Kidney (tissue), 14 donors: ENCODE measurements around the gene TRIM22. TPM values are rescaled to one million over a fixed set of nuclear protein-coding genes. Genes with fewer than 3 reads are reported as not detected.
"Not testable (repeated sequence)": the region's sequence is repeated elsewhere in the genome, so short reads cannot be mapped to it uniquely, and the experiment has no call there.

Experiments used
- DNase-seq, 5 donors: peaks; one replicate each; pipeline ENCODE4 v3.0.0-alpha.2; 2013 to 2020
- FAIRE-seq: peaks from 2 replicates; lab custom pipeline; 2012; peaks lifted over from hg19 to GRCh38; lab: Jason Lieb, UNC
- H3K27ac ChIP-seq, 2 donors: one replicate each; pipeline ENCODE4 v1.7.0; 2013; ENCODE audit warnings: low read depth in 2 of 2, low read length in 2 of 2, inconsistent platforms in 1 of 2
- H3K27me3 ChIP-seq: one replicate; pipeline ENCODE4 v1.7.1; 2013; ENCODE audit warnings: low read length, inconsistent platforms; ENCODE audit not compliant: control insufficient read depth, insufficient read depth
- H3K36me3 ChIP-seq, 3 donors: one replicate each; pipeline versions ENCODE4 v1.7.0 to v1.7.1; 2013; ENCODE audit warnings: low read length in 3 of 3, control low read depth in 1 of 3, inconsistent platforms in 1 of 3; ENCODE audit not compliant: insufficient read depth in 3 of 3, control insufficient read depth in 2 of 3
- H3K4me1 ChIP-seq, 3 donors: one replicate each; pipeline versions ENCODE4 v1.7.0 to v1.7.1; 2013; ENCODE audit warnings: low read length in 3 of 3, inconsistent platforms in 1 of 3, low read depth in 1 of 3; ENCODE audit not compliant: control insufficient read depth in 2 of 3, insufficient read depth in 2 of 3
- H3K4me3 ChIP-seq, 3 donors: one replicate each; pipeline versions ENCODE4 v1.7.0 to v1.8.1; 2013; ENCODE audit warnings: low read length in 3 of 3, control low read depth in 1 of 3, inconsistent platforms in 1 of 3
- H3K9ac ChIP-seq, 3 donors: one replicate each; pipeline versions ENCODE4 v1.7.0 to v1.7.1; 2013; ENCODE audit warnings: low read length in 3 of 3, control low read depth in 1 of 3, inconsistent platforms in 1 of 3
- H3K9me3 ChIP-seq, 3 donors: one replicate each; pipeline versions ENCODE4 v1.7.0 to v1.7.1; 2013; ENCODE audit warnings: low read length in 3 of 3, control low read depth in 1 of 3, inconsistent platforms in 1 of 3; ENCODE audit not compliant: control insufficient read depth in 2 of 3, insufficient read depth in 1 of 3
- CTCF ChIP-seq: IDR thresholded peaks from 3 replicates; pipeline ENCODE4 v1.5.1; 2012; ENCODE audit warnings: mild to moderate bottlenecking, moderate library complexity, borderline replicate concordance; ENCODE audit not compliant: insufficient read depth; ENCODE audit errors: extremely low read depth
- intact Hi-C: fragments of 100-400 bp; cut with DNase I; formaldehyde crosslinking; loops from one replicate; pipeline ENCODE4 v1.11.1; 2022
- polyA plus RNA-seq: library from polyadenylated mRNA; stranded (reverse); fragments of 350-450 nt; fragmentation: Illumina TruSeq; extraction: RNeasy Lipid Tissue Mini Kit (QIAGEN cat#74804); gene quantifications from one replicate; pipeline ENCODE4 v1.2.3, GENCODE V29; 2014; ENCODE audit warnings: low read depth, low replicate concordance; ENCODE audit not compliant: insufficient read depth
- total RNA-seq: library from RNA; stranded (reverse); fragmentation: NEBNext Ultra II Directional; extraction: Animal tissue kit (Norgen Biotek cat#: 25700); gene quantifications from one replicate; pipeline ENCODE4 v1.2.1, GENCODE V29; 2021
- donor health status: control.
- donor health status: control.
- donor health status: control.
- donor health status: control.
- donor health status: control.
- donor health status: DM: yes; HTN: yes; CAD: no.
- donor health status: Normal renal cell carcinoma (clear cell type).

Gene TRIM22
- total and polyA plus RNA-seq, 2 donors from 2014 or later: 11.5 to 80.9 TPM

- FAIRE-seq: no peak
- H3K36me3 ChIP-seq: peaks cover 2 to 5% (median 3%) of the 10 kb centered on the region in 3 donors
- DNase-seq: no peak
- TF ChIP-seq CTCF: no peak
- H3K9ac ChIP-seq: no peak overlapping the region
- no peak overlapping the region for H3K27ac ChIP-seq
- intact Hi-C loops: no loop called here
- H3K27me3 ChIP-seq: no peaks in the 10 kb centered on the region
- H3K4me3 ChIP-seq: no peak overlapping the region
- no peaks in the 10 kb centered on the region for H3K9me3 ChIP-seq
- H3K4me1 ChIP-seq: no peaks in the 10 kb centered on the region
These were observed 43.5 kb upstream of the TRIM22 start for GRCh38 chr11:5646139-5646538.

- no peak for DNase-seq
- H3K27me3 ChIP-seq: no peaks in the 10 kb centered on the region
- no peak overlapping the region for H3K4me3 ChIP-seq
- no peak for FAIRE-seq
- no peak overlapping the region for H3K27ac ChIP-seq
- no peaks in the 10 kb centered on the region for H3K36me3 ChIP-seq
- TF ChIP-seq CTCF: no peak
- intact Hi-C loops: no loop called here
- peaks cover 0 to 3% (median 0%) of the 10 kb centered on the region in 3 donors for H3K9me3 ChIP-seq
- H3K4me1 ChIP-seq: no peaks in the 10 kb centered on the region
- H3K9ac ChIP-seq: no peak overlapping the region
These were observed 34.1 kb upstream of the TRIM22 start for GRCh38 chr11:5655474-5655873.

GRCh38 chr11:5656956-5657355, 32.6 kb upstream of the TRIM22 start:
- H3K27me3 ChIP-seq, H3K4me3 ChIP-seq, FAIRE-seq, H3K9ac ChIP-seq, H3K4me1 ChIP-seq, H3K27ac ChIP-seq, intact Hi-C loops, H3K36me3 ChIP-seq, DNase-seq, H3K9me3 ChIP-seq: not testable (repeated sequence)

- intact Hi-C loops: no loop called here
These were observed 31.3 kb upstream of the TRIM22 start for GRCh38 chr11:5658318-5658717.

More at GRCh38 chr11:5658318-5658717, 31.3 kb upstream of the TRIM22 start:
- no peak for TF ChIP-seq CTCF
- Histone ChIP-seq H3K36me3 (no peaks in the 10 kb centered on the region), H3K4me1 (no peaks in the 10 kb centered on the region), H3K4me3 (no peak overlapping the region), H3K27ac (no peak overlapping the region), H3K27me3 (no peaks in the 10 kb centered on the region), H3K9me3 (no peaks in the 10 kb centered on the region), H3K9ac (no peak overlapping the region)
- FAIRE-seq (no peak), DNase-seq (no peak)
